MM.1S (cell line): ENCODE data around the gene WDFY4.

ENCODE experiments used
- DNase-seq: peaks from one replicate; pipeline ENCODE4 v3.0.0-alpha.2; 2015
- H2AFZ ChIP-seq: fragments of 300-600 bp; sonication (generic); 2 replicates; pipeline ENCODE4 v1.6.0; 2016; ENCODE audit warnings: antibody characterized with exemption, low read length
- H3F3A ChIP-seq: fragments of 300-600 bp; sonication (generic); 2 replicates; pipeline ENCODE4 v1.6.1; 2016; ENCODE audit warnings: mild to moderate bottlenecking, antibody characterized with exemption, low read length, moderate library complexity, mixed read lengths; ENCODE audit not compliant: insufficient read depth
- H3K27ac ChIP-seq: fragments of 300-600 bp; sonication (generic); 2 replicates; pipeline ENCODE4 v1.5.1; 2016; ENCODE audit warnings: mild to moderate bottlenecking, low read length
- H3K27me3 ChIP-seq: fragments of 300-600 bp; sonication (generic); replicated peaks from 2 replicates; pipeline ENCODE4 v1.6.0; 2016; ENCODE audit warnings: low read length; ENCODE audit not compliant: insufficient read depth
- H3K36me3 ChIP-seq: fragments of 300-600 bp; sonication (generic); replicated peaks from 2 replicates; pipeline ENCODE4 v1.6.1; 2016; ENCODE audit warnings: mild to moderate bottlenecking, low read length, mixed read lengths; ENCODE audit not compliant: insufficient read depth
- H3K4me1 ChIP-seq: fragments of 300-600 bp; sonication (generic); 2 replicates; pipeline ENCODE4 v1.6.1; 2016; ENCODE audit warnings: low read length, mixed read lengths
- H3K4me2 ChIP-seq: fragments of 300-600 bp; sonication (generic); 2 replicates; pipeline ENCODE4 v1.6.0; 2016; ENCODE audit warnings: low read depth, low read length
- H3K4me3 ChIP-seq: fragments of 300-600 bp; sonication (generic); 2 replicates; pipeline ENCODE4 v1.5.1; 2016; ENCODE audit warnings: low read length, mixed read lengths
- H3K79me2 ChIP-seq: fragments of 300-600 bp; sonication (generic); 2 replicates; pipeline ENCODE4 v1.6.1; 2016; ENCODE audit warnings: mixed run types, low read length, mixed read lengths
- H3K9ac ChIP-seq: fragments of 300-600 bp; sonication (generic); 2 replicates; pipeline ENCODE4 v1.6.1; 2016; ENCODE audit warnings: low read length, mixed read lengths
- H3K9me2 ChIP-seq: fragments of 300-600 bp; sonication (generic); replicated peaks from 2 replicates; pipeline ENCODE4 v1.6.1; 2016; ENCODE audit warnings: mild to moderate bottlenecking, low read length, mixed read lengths; ENCODE audit not compliant: insufficient read depth
- H3K9me3 ChIP-seq: fragments of 300-600 bp; sonication (generic); replicated peaks from 2 replicates; pipeline ENCODE4 v1.6.1; 2016; ENCODE audit warnings: mild to moderate bottlenecking, low read length, mixed read lengths; ENCODE audit not compliant: insufficient read depth
- H4K20me1 ChIP-seq: fragments of 300-600 bp; sonication (generic); 2 replicates; pipeline ENCODE4 v1.6.1; 2016; ENCODE audit warnings: mild to moderate bottlenecking, low read length, moderate library complexity, mixed read lengths; ENCODE audit not compliant: insufficient read depth
- CTCF ChIP-seq: fragments of 300-600 bp; sonication (generic); IDR thresholded peaks from 2 replicates; pipeline ENCODE4 v1.5.1; 2016; ENCODE audit warnings: antibody characterized with exemption, low read length, mixed read lengths
- EZH2 ChIP-seq: fragments of 300-600 bp; sonication (generic); optimal IDR thresholded peaks from 2 replicates; pipeline ENCODE3; 2017; ENCODE audit warnings: low read depth, mild to moderate bottlenecking, antibody characterized with exemption, low read length, mixed read lengths
- EZH2phosphoT487 ChIP-seq: fragments of 300-600 bp; sonication (generic); IDR thresholded peaks from 2 replicates; pipeline ENCODE4 v1.6.1; 2018; ENCODE audit warnings: antibody characterized with exemption, low read length

WDFY4 gene

DNA sequence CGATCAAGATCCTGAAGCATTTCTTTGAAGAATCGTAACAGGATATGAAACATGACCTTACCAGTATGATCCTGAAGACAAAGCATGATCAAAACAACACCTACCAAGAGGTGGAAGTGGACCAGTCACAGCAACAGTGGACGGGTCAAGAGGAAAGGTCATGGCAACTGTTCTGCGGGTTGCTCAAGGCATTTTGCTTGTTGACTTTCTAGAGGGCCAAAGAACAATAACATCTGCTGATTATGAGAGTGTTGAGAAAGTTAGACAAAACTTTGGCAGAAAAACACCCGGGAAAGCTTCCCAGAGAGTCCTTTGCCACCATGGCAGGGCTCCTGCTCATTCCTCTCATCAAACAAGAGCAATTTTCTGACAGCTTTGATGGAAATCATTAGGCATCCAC, 320.6 kb downstream of the WDFY4 start:
- Histone ChIP-seq H3K9me3 (no peaks in the 10 kb centered on the region), H2AFZ (no peak overlapping the region), H3K9me2 (no peaks in the 10 kb centered on the region), H3K27me3 (no peaks in the 10 kb centered on the region), H4K20me1 (no peaks in the 10 kb centered on the region), H3K36me3 (no peaks in the 10 kb centered on the region), H3K4me2 (no peak overlapping the region), H3K27ac (no peak overlapping the region), H3K9ac (no peak overlapping the region), H3F3A (no peaks in the 10 kb centered on the region), H3K4me3 (no peak overlapping the region), H3K79me2 (no peaks in the 10 kb centered on the region), H3K4me1 (no peaks in the 10 kb centered on the region)
- DNase-seq, result no peak
- TF ChIP-seq CTCF (no peak), EZH2 (no peak), EZH2phosphoT487 (no peak)

DNA sequence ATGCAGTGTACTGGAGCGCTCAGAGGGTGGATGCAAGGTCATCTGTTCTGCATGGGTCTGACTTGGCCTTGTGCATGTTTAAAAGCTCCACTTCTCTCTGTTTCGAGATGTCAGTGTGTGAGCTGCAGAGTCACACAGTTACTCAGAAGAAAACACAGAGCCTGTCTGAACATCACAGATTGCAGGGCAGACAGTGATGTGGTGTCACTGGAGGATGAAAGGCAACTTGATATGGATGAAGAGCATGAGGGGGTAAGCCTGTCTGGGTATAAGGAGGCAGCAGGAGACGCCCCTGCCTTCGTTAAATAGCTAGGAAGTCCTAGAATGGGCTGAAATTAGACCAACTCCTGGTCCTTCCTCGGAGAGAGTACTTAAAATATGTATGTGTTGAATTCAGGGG, 322.5 kb downstream of the WDFY4 start:
- DNase-seq, result no peak
- H3K4me3 ChIP-seq, result no peak overlapping the region
- no peak overlapping the region for H2AFZ ChIP-seq
- H3K4me1 ChIP-seq, result no peaks in the 10 kb centered on the region
- H3K27ac ChIP-seq, result no peak overlapping the region
- H3K4me2 ChIP-seq, result no peak overlapping the region
- H3K27me3 ChIP-seq, result no peaks in the 10 kb centered on the region
- H3K9me3 ChIP-seq, result no peaks in the 10 kb centered on the region
- no peak overlapping the region for H3K9ac ChIP-seq
- H3F3A ChIP-seq, result no peaks in the 10 kb centered on the region
- H3K9me2 ChIP-seq, result no peaks in the 10 kb centered on the region
- H3K79me2 ChIP-seq, result no peaks in the 10 kb centered on the region
- H4K20me1 ChIP-seq, result no peaks in the 10 kb centered on the region
- no peaks in the 10 kb centered on the region for H3K36me3 ChIP-seq
- TF ChIP-seq CTCF, result no peak

- no peak for DNase-seq
- no peak overlapping the region for H3K9ac ChIP-seq
- no peaks in the 10 kb centered on the region for H3K27me3 ChIP-seq
- H3K4me1 ChIP-seq, result no peaks in the 10 kb centered on the region
- no peaks in the 10 kb centered on the region for H3K36me3 ChIP-seq
- H3K9me2 ChIP-seq, result no peaks in the 10 kb centered on the region
- H3K27ac ChIP-seq, result no peak overlapping the region
- no peak overlapping the region for H3K4me3 ChIP-seq
- H4K20me1 ChIP-seq, result no peaks in the 10 kb centered on the region
- no peak overlapping the region for H3K4me2 ChIP-seq
- TF ChIP-seq EZH2 (no peak), EZH2phosphoT487 (no peak), CTCF (no peak)
- H3K79me2 ChIP-seq, result no peaks in the 10 kb centered on the region
- no peaks in the 10 kb centered on the region for H3K9me3 ChIP-seq
- H2AFZ ChIP-seq, result no peak overlapping the region
- H3F3A ChIP-seq, result no peaks in the 10 kb centered on the region
Measured at GRCh38 chr10:49008091-49008490, 323.4 kb downstream of the WDFY4 start.
